Adrenal gland (tissue), 5 donors: ENCODE measurements around the gene CYP8B1.

Source experiments
- CTCF ChIP-seq, 6 experiments: fragments of 450-650 bp in 4 of 6; fragments of 200-600 bp in 2 of 6; sonication (generic) in 1 of 6; IDR thresholded peaks; 1 replicate in 5 of 6; 2 replicates in 1 of 6; pipeline versions ENCODE4 v1.5.1 to v1.8.0; 2016 to 2021; ENCODE audit warnings: antibody characterized with exemption in 6 of 6, mild to moderate bottlenecking in 2 of 6, moderate library complexity in 1 of 6
- POLR2A ChIP-seq, 2 donors: fragments of 450-650 bp; IDR thresholded peaks; one replicate each; pipeline ENCODE4 v1.6.1; 2017; ENCODE audit warnings: antibody characterized with exemption in 2 of 2, mild to moderate bottlenecking in 2 of 2, moderate library complexity in 1 of 2
- donor health status: DM: no; HTN: no; CAD: no.

GRCh38 chr3:42844412-42844713 is 31.3 kb downstream of the CYP8B1 start:
- TF ChIP-seq CTCF (IDR thresholded peaks at IDR 0.05) (no peak), POLR2A (IDR thresholded peaks at IDR 0.05) (no peak)
